HAP-1 (cell line): ENCODE results near the gene HOXD13.

ENCODE experiments used
- DNase-seq, 2 experiments: peaks; one replicate each; pipeline ENCODE4 v3.0.0-alpha.2; 2016 to 2020; ENCODE audit warnings: low spot score in 2 of 2
- H3K27me3 ChIP-seq: fragments of 250-450 bp; sonication (Bioruptor Pico); 2 replicates; pipeline ENCODE4 v1.5.1; 2020; ENCODE audit warnings: low read depth, mild to moderate bottlenecking, moderate library complexity
- H3K36me3 ChIP-seq: fragments of 250-450 bp; sonication (Bioruptor Pico); replicated peaks from 2 replicates; pipeline ENCODE4 v1.5.1; 2020; ENCODE audit warnings: mild to moderate bottlenecking
- H3K4me1 ChIP-seq: fragments of 250-450 bp; sonication (Bioruptor Pico); 2 replicates; pipeline ENCODE4 v1.5.1; 2020; ENCODE audit warnings: mild to moderate bottlenecking
- H3K4me3 ChIP-seq: fragments of 250-450 bp; sonication (Bioruptor Pico); 2 replicates; pipeline ENCODE4 v1.5.1; 2020; ENCODE audit warnings: mild to moderate bottlenecking, moderate library complexity
- H3K9me3 ChIP-seq: fragments of 250-450 bp; sonication (Bioruptor Pico); 2 replicates; pipeline ENCODE4 v1.5.1; 2020; ENCODE audit warnings: mild to moderate bottlenecking, moderate library complexity
- in situ Hi-C: fragments of 300-500 bp; cut with MboI; formaldehyde crosslinking; loops from 3 replicates; pipeline ENCODE4 v1.14.3; 2020; ENCODE audit warnings: low sequenced_read_pairs, inconsistent platforms, mixed read lengths

Gene HOXD13

GRCh38 chr2:176110415-176111308, 18.1 kb downstream of the HOXD13 start:
- in situ Hi-C loops: no loop called here
- H3K27me3 ChIP-seq: 0 out of 2 replicates have a peak, but pooled peaks cover 2% of the 10 kb centered on the region
- DNase-seq: no peak
- H3K4me1 ChIP-seq: no peaks in the 10 kb centered on the region
- no peak overlapping the region for H3K4me3 ChIP-seq
- H3K9me3 ChIP-seq: no peaks in the 10 kb centered on the region
- H3K36me3 ChIP-seq: no peaks in the 10 kb centered on the region

- no peaks in the 10 kb centered on the region for H3K9me3 ChIP-seq
- H3K36me3 ChIP-seq: no peaks in the 10 kb centered on the region
- 0 out of 2 replicates have a peak, but pooled peaks cover 2% of the 10 kb centered on the region for H3K27me3 ChIP-seq
Measured at GRCh38 chr2:176111309-176111663, 18.8 kb downstream of the HOXD13 start.

GRCh38 chr2:176111846-176112374, 19.4 kb downstream of the HOXD13 start:
- no peaks in the 10 kb centered on the region for H3K36me3 ChIP-seq

More at GRCh38 chr2:176111309-176111663, 18.8 kb downstream of the HOXD13 start:
- Histone ChIP-seq H3K4me3 (no peak overlapping the region), H3K4me1 (no peaks in the 10 kb centered on the region)
- in situ Hi-C loops: no loop called here
- DNase-seq: peak in 1 of 2 experiments; percentile 81

GRCh38 chr2:176112375-176113302, 20.1 kb downstream of the HOXD13 start:
- in situ Hi-C loops: no loop called here
- no peak overlapping the region for H3K4me3 ChIP-seq
- no peaks in the 10 kb centered on the region for H3K4me1 ChIP-seq
- no peak for DNase-seq
- no peaks in the 10 kb centered on the region for H3K36me3 ChIP-seq
- no peaks in the 10 kb centered on the region for H3K27me3 ChIP-seq
- no peaks in the 10 kb centered on the region for H3K9me3 ChIP-seq

More at GRCh38 chr2:176111846-176112374, 19.4 kb downstream of the HOXD13 start:
- Histone ChIP-seq H3K4me1 (no peaks in the 10 kb centered on the region), H3K9me3 (no peaks in the 10 kb centered on the region), H3K27me3 (0 out of 2 replicates have a peak, but pooled peaks cover 2% of the 10 kb centered on the region), H3K4me3 (no peak overlapping the region)
- no peak for DNase-seq
- in situ Hi-C loops: no loop called here

- Histone ChIP-seq H3K27me3 (no peaks in the 10 kb centered on the region), H3K9me3 (no peaks in the 10 kb centered on the region), H3K4me1 (no peaks in the 10 kb centered on the region), H3K36me3 (no peaks in the 10 kb centered on the region), H3K4me3 (no peak overlapping the region)
- no peak for DNase-seq
- in situ Hi-C loops: no loop called here
Measured at GRCh38 chr2:176114120-176114929, 21.8 kb downstream of the HOXD13 start.

- no peaks in the 10 kb centered on the region for H3K4me1 ChIP-seq
- H3K9me3 ChIP-seq: no peaks in the 10 kb centered on the region
- DNase-seq: no peak
- H3K4me3 ChIP-seq: no peak overlapping the region
- in situ Hi-C loops: no loop called here
- no peaks in the 10 kb centered on the region for H3K27me3 ChIP-seq
- no peaks in the 10 kb centered on the region for H3K36me3 ChIP-seq
Measured at GRCh38 chr2:176114930-176115625, 22.6 kb downstream of the HOXD13 start.

GRCh38 chr2:176115883-176116813, 23.6 kb downstream of the HOXD13 start, which contains the start of gene HOXD10:
TSS of gene HOXD10 (plus strand) at chr2:176116778. CDS start at chr2:176116834, 56 bp downstream.
- Histone ChIP-seq H3K4me1 (no peaks in the 10 kb centered on the region), H3K9me3 (no peaks in the 10 kb centered on the region), H3K4me3 (no peak within 1 kb of the TSS), H3K36me3 (no peaks in the 10 kb centered on the region), H3K27me3 (no peaks in the 10 kb centered on the region)
- DNase-seq: no peak
- in situ Hi-C loops: no loop called here

- DNase-seq: no peak
- Histone ChIP-seq H3K27me3 (no peaks in the 10 kb centered on the region), H3K4me1 (no peaks in the 10 kb centered on the region), H3K9me3 (no peaks in the 10 kb centered on the region), H3K36me3 (no peaks in the 10 kb centered on the region), H3K4me3 (no peak overlapping the region)
- in situ Hi-C loops: no loop called here
Measured at GRCh38 chr2:176117162-176117822, 24.8 kb downstream of the HOXD13 start.

GRCh38 chr2:176117823-176118371, 25.4 kb downstream of the HOXD13 start:
- Histone ChIP-seq H3K27me3 (no peaks in the 10 kb centered on the region), H3K9me3 (no peaks in the 10 kb centered on the region), H3K36me3 (no peaks in the 10 kb centered on the region), H3K4me3 (no peak overlapping the region), H3K4me1 (no peaks in the 10 kb centered on the region)
- in situ Hi-C loops: no loop called here
- no peak for DNase-seq

GRCh38 chr2:176118601-176119339, 26.2 kb downstream of the HOXD13 start:
- H3K27me3 ChIP-seq: peaks cover 6% of the 10 kb centered on the region; the same call in 1 of the 2 replicates
- H3K4me3 ChIP-seq: peak overlapping the region; percentile 13; the same call in 1 of the 2 replicates
- no peaks in the 10 kb centered on the region for H3K4me1 ChIP-seq
- H3K9me3 ChIP-seq: no peaks in the 10 kb centered on the region
- H3K36me3 ChIP-seq: no peaks in the 10 kb centered on the region
- peak in 1 of 2 experiments; percentile 75 for DNase-seq
- in situ Hi-C loops: no loop called here
